Measurements from ENCODE around the gene PI4KA.
"Not testable (repeated sequence)": the region's sequence is repeated elsewhere in the genome, so short reads cannot be mapped to it uniquely, and the experiment has no call there.

- not testable (repeated sequence) for TF ChIP-seq POLR2A (IDR thresholded peaks at IDR 0.05)
- TF ChIP-seq CTCF (IDR thresholded peaks at IDR 0.05) = peak in 2 of 7 experiments; percentile 29 to 39
Measured at GRCh38 chr22:20703816-20704609, 154.6 kb downstream of the PI4KA start.

Data from body of pancreas (tissue), 4 donors.